NK-92 (cell line): ENCODE data around the gene ADAM10.

Experiments used
- DNase-seq: peaks from one replicate; lab custom pipeline; 2025; ENCODE audit not compliant: unreplicated experiment; lab: John Stamatoyannopoulos, UW

Gene ADAM10

DNA sequence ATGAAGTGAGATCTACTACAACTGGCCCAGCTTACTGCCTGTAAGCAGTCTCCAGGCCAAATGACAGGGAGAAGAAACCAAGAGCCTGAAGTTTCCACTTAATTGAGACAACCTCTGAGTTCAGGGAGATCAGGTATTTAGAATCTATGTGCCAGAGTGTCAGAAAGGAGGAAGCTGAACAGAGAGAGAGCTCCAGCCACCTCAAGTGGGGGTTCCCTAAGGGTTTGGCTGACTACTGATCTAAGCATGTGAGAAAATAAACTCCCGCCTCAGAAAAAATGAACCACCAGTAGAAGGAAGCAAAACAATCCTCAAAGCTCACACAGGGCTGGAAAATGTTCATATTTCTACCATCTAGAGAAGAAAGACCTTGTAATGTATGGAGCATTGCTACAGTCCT lies 25.0 kb downstream of the ADAM10 start:
- DNase-seq: no peak

GRCh38 chr15:58717357-58717756 lies 32.1 kb downstream of the ADAM10 start:
- DNase-seq: no peak

DNA sequence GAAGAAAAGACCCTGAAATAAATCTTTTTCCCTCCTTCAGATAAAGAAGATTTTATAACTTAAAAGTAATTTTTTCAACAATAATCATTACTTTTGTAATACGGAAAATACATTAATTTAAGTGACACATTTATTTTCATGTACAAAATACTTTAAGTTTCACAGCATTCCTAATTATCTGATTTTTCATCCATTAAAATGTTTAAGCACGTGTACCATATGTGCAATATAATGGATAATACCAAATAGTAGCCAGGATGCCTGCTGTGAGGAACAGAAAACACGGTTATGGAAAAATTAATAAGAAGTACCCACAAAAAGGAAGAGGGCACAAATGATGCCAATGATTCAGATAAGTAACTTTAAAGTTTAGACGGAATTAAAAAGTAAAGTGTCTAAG lies 33.5 kb downstream of the ADAM10 start:
- no peak for DNase-seq

DNA sequence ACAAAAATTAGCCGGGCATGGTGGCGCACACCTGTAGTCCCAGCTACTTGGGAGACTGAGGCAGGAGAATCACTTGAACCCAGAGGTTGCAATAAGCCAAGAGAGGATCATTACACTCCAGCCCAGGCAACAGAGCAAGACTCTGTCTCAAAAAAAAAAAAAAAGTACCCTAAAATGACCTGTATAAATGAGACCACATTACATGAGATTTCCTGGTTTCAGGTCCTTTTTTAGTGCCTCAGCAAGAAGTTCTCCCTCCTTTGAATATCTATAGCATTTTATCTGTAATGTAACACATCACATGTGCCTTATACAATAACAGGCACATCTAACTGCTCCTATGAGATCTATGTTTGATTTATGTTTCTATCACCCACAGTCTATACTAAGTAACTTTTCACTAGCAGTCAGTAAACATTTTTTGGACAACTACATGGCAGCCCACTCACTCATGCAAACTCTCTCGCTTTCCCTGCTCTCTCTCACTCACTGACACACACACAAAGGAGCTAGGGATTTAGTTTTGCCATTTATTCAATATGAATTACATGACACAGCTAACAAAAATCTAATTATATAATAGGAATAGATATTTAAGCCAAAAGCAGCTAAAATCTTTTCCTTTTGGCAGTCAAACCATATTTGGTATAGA lies 34.1 kb downstream of the ADAM10 start:
- no peak for DNase-seq

DNA sequence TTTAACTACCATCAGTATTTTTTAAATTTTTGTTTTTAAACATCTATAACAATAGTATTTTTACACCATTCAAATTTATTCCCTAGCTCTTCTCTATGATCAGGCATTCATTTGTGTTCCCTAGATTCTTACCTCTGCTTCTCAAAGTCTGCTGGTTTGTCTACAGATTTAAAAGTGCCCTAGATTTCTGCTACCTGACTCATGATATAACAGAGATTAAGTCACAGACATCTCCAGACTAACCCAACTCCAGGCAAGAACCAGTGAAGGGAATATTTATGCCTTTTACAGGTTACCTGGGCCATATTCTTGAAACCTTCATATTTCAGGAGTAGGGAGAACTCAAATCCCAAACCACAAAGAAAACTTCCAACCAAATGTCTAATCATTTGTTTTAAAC lies 38.8 kb downstream of the ADAM10 start:
- DNase-seq: no peak

DNA sequence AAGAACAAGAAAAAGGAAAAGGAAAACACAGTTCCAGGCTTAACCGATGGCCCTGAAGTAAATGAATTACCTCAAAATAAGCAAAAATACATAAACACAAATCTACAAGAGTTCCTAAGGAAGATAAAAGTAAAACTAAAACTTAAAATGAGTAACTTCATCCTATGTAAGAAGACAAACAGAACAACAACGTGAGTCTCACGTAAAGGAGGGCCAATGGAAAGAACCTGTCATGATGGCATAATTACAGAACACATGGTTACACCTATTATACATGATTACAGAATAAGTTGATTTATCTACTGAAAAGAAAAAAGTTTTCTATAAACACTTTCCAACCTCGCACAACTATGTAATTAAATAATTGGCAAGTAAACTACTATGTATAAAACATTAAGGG lies 42.1 kb downstream of the ADAM10 start:
- DNase-seq: no peak

DNA sequence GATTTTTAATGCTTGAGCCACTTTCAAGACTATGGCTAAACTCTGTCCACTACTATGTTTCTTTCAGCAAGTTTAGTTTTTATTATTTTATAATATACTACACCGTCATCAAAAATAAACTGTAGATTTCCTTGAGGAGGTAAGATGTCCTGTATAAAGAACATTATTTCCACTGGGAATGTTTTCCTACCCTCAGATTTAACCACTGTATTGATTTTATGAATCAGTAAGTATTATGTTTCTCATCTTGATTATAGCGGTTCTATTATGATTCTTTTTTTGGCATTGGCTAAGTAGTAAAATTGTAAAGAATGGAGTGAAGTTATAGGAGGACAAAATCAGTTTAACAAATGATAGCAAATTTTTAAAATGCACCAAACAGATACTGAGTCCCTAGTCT lies 44.4 kb downstream of the ADAM10 start:
- DNase-seq: no peak

DNA sequence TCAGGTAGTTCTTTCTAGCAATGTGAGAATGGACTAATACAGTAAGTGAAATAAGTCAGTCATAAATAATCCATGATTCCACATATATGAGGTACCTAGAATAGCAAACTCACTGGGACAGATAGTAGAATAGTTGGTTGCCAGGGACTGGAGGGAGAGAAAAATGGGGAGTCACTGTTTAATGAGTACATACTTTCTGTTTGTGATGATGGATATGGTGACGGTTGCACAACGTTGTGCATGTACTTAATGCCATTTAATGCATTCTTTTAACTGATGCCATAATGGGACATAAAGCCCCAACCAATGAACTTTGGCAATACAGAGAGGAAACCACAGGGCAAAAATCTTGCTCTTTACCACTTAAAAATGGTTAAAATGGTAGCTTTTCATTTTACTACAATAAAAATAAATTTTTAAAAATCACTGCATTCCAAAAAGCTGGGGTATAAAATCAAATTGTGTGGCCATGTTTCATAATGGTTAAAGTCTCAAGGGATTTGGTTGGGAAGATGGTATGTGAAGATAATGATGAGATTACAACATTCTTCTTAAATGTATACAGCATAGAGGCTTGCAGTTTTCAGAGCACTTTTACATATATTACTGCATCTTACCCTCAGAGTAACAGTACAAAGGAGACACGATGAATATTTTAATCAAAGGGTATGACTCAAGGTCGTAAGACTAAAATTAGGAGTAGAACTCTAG lies 45.2 kb downstream of the ADAM10 start:
- no peak for DNase-seq

- DNase-seq: no peak
These were observed 45.9 kb downstream of the ADAM10 start for GRCh38 chr15:58703610-58704009.

DNA sequence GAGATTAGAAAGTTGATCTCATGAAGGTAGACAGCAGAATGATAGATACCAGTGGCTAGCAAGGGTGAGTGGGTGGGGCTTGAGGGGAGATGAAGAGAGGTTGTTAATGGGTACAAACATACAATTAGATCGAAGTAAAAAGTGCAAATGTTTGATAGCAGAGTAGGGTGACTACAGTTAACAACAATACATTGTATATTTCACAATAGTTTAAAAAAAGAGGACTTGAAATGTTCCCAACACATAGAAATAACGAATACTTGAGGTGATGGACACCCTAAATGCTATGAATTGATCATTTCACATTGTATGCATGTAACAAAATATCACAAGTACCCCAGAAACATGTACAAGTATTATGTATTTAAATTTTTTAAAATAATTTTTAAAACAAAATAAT lies 47.3 kb downstream of the ADAM10 start:
- no peak for DNase-seq

GRCh38 chr15:58701376-58701775 lies 48.1 kb downstream of the ADAM10 start:
- DNase-seq: no peak

GRCh38 chr15:58699769-58700168 lies 49.7 kb downstream of the ADAM10 start:
- no peak for DNase-seq

- DNase-seq: no peak
These were observed 50.4 kb downstream of the ADAM10 start for GRCh38 chr15:58698887-58699641.

GRCh38 chr15:58697220-58697619 lies 52.3 kb downstream of the ADAM10 start:
- DNase-seq: no peak

DNA sequence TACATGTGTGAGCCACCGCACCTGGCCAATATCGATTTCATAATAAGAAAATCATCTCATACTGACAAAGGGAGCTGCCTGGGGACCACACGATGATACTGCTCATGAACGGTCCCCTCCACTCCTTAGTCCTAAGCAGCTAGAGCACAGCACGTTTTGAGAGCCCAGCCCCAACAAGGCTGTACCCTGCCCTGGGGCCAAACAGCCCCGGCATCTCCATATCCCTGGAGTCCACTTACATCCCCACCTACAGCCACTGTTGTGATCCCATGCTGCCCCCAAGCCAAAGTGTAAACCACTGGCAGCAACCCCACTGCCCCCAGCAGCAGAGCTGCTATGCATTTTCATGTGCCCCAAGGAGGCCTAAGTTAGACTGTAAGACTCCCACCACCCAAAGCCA lies 52.8 kb downstream of the ADAM10 start:
- DNase-seq: no peak

GRCh38 chr15:58694641-58695398 lies 54.7 kb downstream of the ADAM10 start:
- no peak for DNase-seq

- DNase-seq: no peak
These were observed 58.8 kb downstream of the ADAM10 start for GRCh38 chr15:58690703-58691102.

GRCh38 chr15:58689646-58690045 lies 59.9 kb downstream of the ADAM10 start:
- DNase-seq: no peak

DNA sequence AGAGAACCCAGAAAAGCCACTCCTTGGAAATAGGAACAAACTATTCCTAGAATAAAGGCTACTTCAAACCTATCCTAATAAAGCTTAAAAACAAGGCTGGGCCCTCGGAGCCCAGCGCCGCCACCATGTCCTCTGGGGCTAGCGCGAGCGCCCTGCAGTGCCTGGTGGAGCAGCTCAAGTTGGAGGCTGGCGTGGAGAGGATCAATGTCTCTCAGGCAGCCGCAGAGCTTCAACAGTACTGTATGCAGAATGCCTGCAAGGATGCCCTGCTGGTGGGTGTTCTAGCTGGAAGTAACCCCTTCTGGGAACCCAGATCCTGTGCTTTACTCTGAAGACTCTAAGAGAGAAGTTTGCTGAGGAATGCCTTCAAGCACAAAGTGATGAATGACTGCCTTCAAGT lies 63.2 kb downstream of the ADAM10 start:
- no peak for DNase-seq

- no peak for DNase-seq
These were observed 64.8 kb downstream of the ADAM10 start for GRCh38 chr15:58684751-58685150.

GRCh38 chr15:58684036-58684710 lies 65.3 kb downstream of the ADAM10 start:
- no peak for DNase-seq
